Stromal cell of bone marrow (primary cell): ENCODE measurements around the gene GLRA3.

Experiments
- DNase-seq: peaks from one replicate; pipeline ENCODE4 v3.0.0-alpha.2; 2012; ENCODE audit warnings: low read depth

The GLRA3 gene

GRCh38 chr4:174595141-174595929 lies 233.7 kb downstream of the GLRA3 start:
- no peak for DNase-seq

GRCh38 chr4:174593701-174594100 lies 235.3 kb downstream of the GLRA3 start:
- no peak for DNase-seq

- peak; percentile 51 for DNase-seq
Measured at GRCh38 chr4:174592985-174593335, 236.1 kb downstream of the GLRA3 start.

GRCh38 chr4:174592256-174592984 lies 236.6 kb downstream of the GLRA3 start:
- no peak for DNase-seq

GRCh38 chr4:174591243-174592021 lies 237.6 kb downstream of the GLRA3 start:
- no peak for DNase-seq

- DNase-seq, result no peak
Measured at GRCh38 chr4:174590336-174590735, 238.7 kb downstream of the GLRA3 start.
